Small intestine (tissue), 7 donors: ENCODE measurements around the gene SLC25A48. TPM values are rescaled to one million over a fixed set of nuclear protein-coding genes. Genes with fewer than 3 reads are reported as not detected.

Experiments used
- DNase-seq, 2 donors: peaks; one replicate each; pipeline versions ENCODE4 v3.0.0 to v3.0.0-alpha.2; 2013
- FAIRE-seq: peaks from 2 replicates; lab custom pipeline; 2012; peaks lifted over from hg19 to GRCh38; lab: Jason Lieb, UNC
- H3K27ac ChIP-seq, 3 donors: one replicate each; pipeline ENCODE4 v1.5.1; 2013; ENCODE audit warnings: low read length in 2 of 3, mild to moderate bottlenecking in 2 of 3, control low read depth in 1 of 3, inconsistent platforms in 1 of 3, low read depth in 1 of 3, moderate library complexity in 1 of 3
- H3K27me3 ChIP-seq, 3 donors: one replicate each; pipeline ENCODE4 v1.6.1; 2013; ENCODE audit warnings: low read length in 3 of 3, inconsistent platforms in 1 of 3; ENCODE audit not compliant: control insufficient read depth in 3 of 3, insufficient read depth in 3 of 3
- H3K36me3 ChIP-seq, 3 donors: one replicate each; pipeline ENCODE4 v1.6.1; 2013; ENCODE audit warnings: low read length in 3 of 3, inconsistent platforms in 1 of 3, low read depth in 1 of 3, mild to moderate bottlenecking in 1 of 3, moderate library complexity in 1 of 3; ENCODE audit not compliant: control insufficient read depth in 3 of 3, insufficient read depth in 2 of 3
- H3K4me1 ChIP-seq, 3 donors: one replicate each; pipeline ENCODE4 v1.6.1; 2013; ENCODE audit warnings: low read length in 2 of 3, inconsistent platforms in 1 of 3, low read depth in 1 of 3, mild to moderate bottlenecking in 1 of 3, moderate library complexity in 1 of 3; ENCODE audit not compliant: control insufficient read depth in 3 of 3, insufficient read depth in 2 of 3
- H3K4me3 ChIP-seq, 3 donors: one replicate each; pipeline ENCODE4 v1.5.1; 2013; ENCODE audit warnings: low read length in 3 of 3, control low read depth in 1 of 3, inconsistent platforms in 1 of 3, low read depth in 1 of 3, mild to moderate bottlenecking in 1 of 3, moderate library complexity in 1 of 3
- H3K9me3 ChIP-seq, 2 donors: one replicate each; pipeline ENCODE4 v1.6.1; 2013; ENCODE audit warnings: low read depth in 1 of 2, low read length in 1 of 2; ENCODE audit not compliant: control insufficient read depth in 2 of 2, insufficient read depth in 1 of 2
- WGBS, 3 donors: extraction: QIAGEN DNeasy Blood & Tissue Kit; methylation state at CpG; one replicate each; pipeline ENCODE4 v1.1.7; 2013; 5-methylcytosine and 5-hydroxymethylcytosine counted together
- polyA plus RNA-seq, 4 donors: library from polyadenylated mRNA; stranded (reverse) in 3 of 4; unstranded in 1 of 4; fragments of 200-250 nt in 3 of 4; fragments of 120-200 nt in 1 of 4; gene quantifications; one replicate each; pipeline versions ENCODE4 v1.2.1 to v1.2.3, GENCODE V29; 2013
- donor health status: healthy with polysubstance abuse.
- donor health status: control.
- donor health status: control.
- donor health status: Bipolar disorder and iron deficiency.
- donor health status: healthy.

Gene SLC25A48
- polyA plus RNA-seq, 4 donors: 0.73 to 3.2 (median 1.6) TPM

- Histone ChIP-seq H3K9me3 (no peaks in the 10 kb centered on the region), H3K27me3 (no peaks in the 10 kb centered on the region), H3K4me3 (no peak overlapping the region), H3K4me1 (no peaks in the 10 kb centered on the region), H3K36me3 (no peaks in the 10 kb centered on the region), H3K27ac (no peak overlapping the region)
- DNase-seq (no peak), FAIRE-seq (no peak)
- WGBS, 3 donors: 76 to 79% (median 77%) methylated on average over 5 of the region's 5 CpGs
These were observed 13.2 kb upstream of the SLC25A48 start for GRCh38 chr5:135821061-135821801.

GRCh38 chr5:135821802-135822201, 12.7 kb upstream of the SLC25A48 start:
- Histone ChIP-seq H3K27me3 (no peaks in the 10 kb centered on the region), H3K4me3 (no peak overlapping the region), H3K36me3 (no peaks in the 10 kb centered on the region), H3K9me3 (no peaks in the 10 kb centered on the region), H3K27ac (no peak overlapping the region), H3K4me1 (no peaks in the 10 kb centered on the region)
- DNase-seq (no peak), FAIRE-seq (no peak)
- WGBS, 3 donors: 83 to 89% (median 85%) methylated on average over 7 of the region's 7 CpGs

- Histone ChIP-seq H3K4me1 (no peaks in the 10 kb centered on the region), H3K36me3 (no peaks in the 10 kb centered on the region), H3K4me3 (no peak overlapping the region), H3K9me3 (no peaks in the 10 kb centered on the region), H3K27ac (no peak overlapping the region), H3K27me3 (no peaks in the 10 kb centered on the region)
- no peak for FAIRE-seq
- 83 to 91% (median 87%) methylated on average over 2 of the region's 2 CpGs for WGBS, 3 donors
- no peak for DNase-seq
These were observed 12.2 kb upstream of the SLC25A48 start for GRCh38 chr5:135822286-135822685.

GRCh38 chr5:135822959-135823358, 11.5 kb upstream of the SLC25A48 start:
- Histone ChIP-seq H3K4me1 (no peaks in the 10 kb centered on the region), H3K36me3 (no peaks in the 10 kb centered on the region), H3K4me3 (no peak overlapping the region), H3K27ac (no peak overlapping the region), H3K27me3 (no peaks in the 10 kb centered on the region), H3K9me3 (no peaks in the 10 kb centered on the region)
- FAIRE-seq (no peak), DNase-seq (no peak)
- WGBS, 3 donors: 68 to 81% (median 73%) methylated on average over 4 of the region's 4 CpGs

- H3K4me3 ChIP-seq: no peak overlapping the region
- no peaks in the 10 kb centered on the region for H3K36me3 ChIP-seq
- no peaks in the 10 kb centered on the region for H3K4me1 ChIP-seq
- H3K27me3 ChIP-seq: peaks cover 0 to 4% (median 0%) of the 10 kb centered on the region in 3 donors
- H3K9me3 ChIP-seq: no peaks in the 10 kb centered on the region
- DNase-seq (no peak), FAIRE-seq (no peak)
- 38 to 61% (median 51%) methylated on average over 1 of the region's 1 CpG for WGBS, 3 donors
- H3K27ac ChIP-seq: no peak overlapping the region
These were observed 10.6 kb upstream of the SLC25A48 start for GRCh38 chr5:135823881-135824280.

- DNase-seq (no peak), FAIRE-seq (no peak)
- 62 to 79% (median 78%) methylated on average over 7 of the region's 7 CpGs for WGBS, 3 donors
These were observed 9.9 kb upstream of the SLC25A48 start for GRCh38 chr5:135824541-135825041.

GRCh38 chr5:135825373-135826220, 8.9 kb upstream of the SLC25A48 start:
- DNase-seq (no peak), FAIRE-seq (no peak)
- 81 to 87% (median 82%) methylated on average over 12 of the region's 12 CpGs for WGBS, 3 donors
- Histone ChIP-seq H3K4me3 (no peak overlapping the region), H3K9me3 (no peaks in the 10 kb centered on the region), H3K27ac (no peak overlapping the region), H3K4me1 (no peaks in the 10 kb centered on the region), H3K27me3 (peaks cover 0 to 18% (median 0%) of the 10 kb centered on the region in 3 donors), H3K36me3 (no peaks in the 10 kb centered on the region)

More at GRCh38 chr5:135824541-135825041, 9.9 kb upstream of the SLC25A48 start:
- Histone ChIP-seq H3K27ac (no peak overlapping the region), H3K36me3 (no peaks in the 10 kb centered on the region), H3K4me1 (no peaks in the 10 kb centered on the region), H3K27me3 (peaks cover 0 to 10% (median 0%) of the 10 kb centered on the region in 3 donors), H3K4me3 (no peak overlapping the region), H3K9me3 (no peaks in the 10 kb centered on the region)

GRCh38 chr5:135826221-135826525, 8.3 kb upstream of the SLC25A48 start:
- no peaks in the 10 kb centered on the region for H3K36me3 ChIP-seq
- H3K4me3 ChIP-seq: no peak overlapping the region
- H3K27me3 ChIP-seq: peaks cover 0 to 22% (median 0%) of the 10 kb centered on the region in 3 donors
- WGBS, 3 donors: 86 to 91% (median 87%) methylated on average over 3 of the region's 3 CpGs
- no peak overlapping the region for H3K27ac ChIP-seq
- no peaks in the 10 kb centered on the region for H3K9me3 ChIP-seq
- FAIRE-seq: no peak
- DNase-seq: no peak
- H3K4me1 ChIP-seq: no peaks in the 10 kb centered on the region
